22Rv1 (cell line): ENCODE data around the gene MARCHF3.

Experiments used
- CTCF ChIP-seq: fragments of 450-650 bp; IDR thresholded peaks from 2 replicates; pipeline ENCODE4 v1.5.1; 2017; ENCODE audit warnings: mild to moderate bottlenecking
- ZFX ChIP-seq: fragments of 450-650 bp; IDR thresholded peaks from 2 replicates; pipeline ENCODE4 v1.6.1; 2017; ENCODE audit warnings: antibody characterized with exemption, borderline replicate concordance

GRCh38 chr5:126830061-126830460 is 200.3 kb downstream of the MARCHF3 start:
- TF ChIP-seq CTCF (no peak), ZFX (no peak)
